GM12801 (cell line): ENCODE data around the gene PRRC2A.

Experiments
- TF ChIP-seq, protein P1 (sequence below): IDR thresholded peaks from one replicate; pipeline ENCODE4 v1.5.1; 2011; ENCODE audit warnings: control low read depth; ENCODE audit not compliant: insufficient read length; ENCODE audit errors: extremely low read depth

The PRRC2A gene

DNA sequence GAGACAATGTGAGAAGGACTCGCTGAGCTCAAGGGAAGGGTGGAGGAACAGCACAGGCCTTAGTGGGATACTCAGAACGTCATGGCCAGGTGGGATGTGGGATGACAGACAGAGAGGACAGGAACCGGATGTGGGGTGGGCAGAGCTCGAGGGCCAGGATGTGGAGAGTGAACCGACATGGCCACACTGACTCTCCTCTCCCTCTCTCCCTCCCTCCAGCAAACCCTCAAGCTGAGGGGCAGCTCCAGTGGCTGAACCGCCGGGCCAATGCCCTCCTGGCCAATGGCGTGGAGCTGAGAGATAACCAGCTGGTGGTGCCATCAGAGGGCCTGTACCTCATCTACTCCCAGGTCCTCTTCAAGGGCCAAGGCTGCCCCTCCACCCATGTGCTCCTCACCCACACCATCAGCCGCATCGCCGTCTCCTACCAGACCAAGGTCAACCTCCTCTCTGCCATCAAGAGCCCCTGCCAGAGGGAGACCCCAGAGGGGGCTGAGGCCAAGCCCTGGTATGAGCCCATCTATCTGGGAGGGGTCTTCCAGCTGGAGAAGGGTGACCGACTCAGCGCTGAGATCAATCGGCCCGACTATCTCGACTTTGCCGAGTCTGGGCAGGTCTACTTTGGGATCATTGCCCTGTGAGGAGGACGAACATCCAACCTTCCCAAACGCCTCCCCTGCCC, 43.5 kb upstream of the PRRC2A start:
- TF ChIP-seq, protein P1, sequence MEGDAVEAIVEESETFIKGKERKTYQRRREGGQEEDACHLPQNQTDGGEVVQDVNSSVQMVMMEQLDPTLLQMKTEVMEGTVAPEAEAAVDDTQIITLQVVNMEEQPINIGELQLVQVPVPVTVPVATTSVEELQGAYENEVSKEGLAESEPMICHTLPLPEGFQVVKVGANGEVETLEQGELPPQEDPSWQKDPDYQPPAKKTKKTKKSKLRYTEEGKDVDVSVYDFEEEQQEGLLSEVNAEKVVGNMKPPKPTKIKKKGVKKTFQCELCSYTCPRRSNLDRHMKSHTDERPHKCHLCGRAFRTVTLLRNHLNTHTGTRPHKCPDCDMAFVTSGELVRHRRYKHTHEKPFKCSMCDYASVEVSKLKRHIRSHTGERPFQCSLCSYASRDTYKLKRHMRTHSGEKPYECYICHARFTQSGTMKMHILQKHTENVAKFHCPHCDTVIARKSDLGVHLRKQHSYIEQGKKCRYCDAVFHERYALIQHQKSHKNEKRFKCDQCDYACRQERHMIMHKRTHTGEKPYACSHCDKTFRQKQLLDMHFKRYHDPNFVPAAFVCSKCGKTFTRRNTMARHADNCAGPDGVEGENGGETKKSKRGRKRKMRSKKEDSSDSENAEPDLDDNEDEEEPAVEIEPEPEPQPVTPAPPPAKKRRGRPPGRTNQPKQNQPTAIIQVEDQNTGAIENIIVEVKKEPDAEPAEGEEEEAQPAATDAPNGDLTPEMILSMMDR: no peak

GRCh38 chr6:31577579-31577966, 42.9 kb upstream of the PRRC2A start:
- TF ChIP-seq, protein P1: no peak

- TF ChIP-seq, protein P1: no peak
Measured at GRCh38 chr6:31578184-31579118, 42.1 kb upstream of the PRRC2A start.

DNA sequence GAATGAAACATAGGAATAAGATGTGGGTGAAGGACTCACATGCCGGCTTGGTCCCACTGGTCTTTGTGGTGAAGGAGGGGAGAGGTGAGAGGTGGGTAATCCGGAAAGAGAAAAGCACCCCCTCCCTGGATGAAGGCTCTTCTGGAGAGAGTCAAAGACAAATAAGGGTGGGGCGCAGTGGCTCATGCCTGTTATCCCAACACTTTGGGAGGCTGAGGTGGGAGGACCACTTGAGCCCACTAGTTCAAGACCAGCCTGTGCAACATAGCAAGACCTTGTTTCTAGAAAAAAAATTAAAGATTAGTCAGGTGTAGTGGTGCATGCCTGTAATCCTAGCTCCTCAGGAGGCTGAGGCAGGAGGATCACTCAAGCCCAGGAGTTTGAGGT, 41.4 kb upstream of the PRRC2A start:
- TF ChIP-seq, protein P1: no peak

DNA sequence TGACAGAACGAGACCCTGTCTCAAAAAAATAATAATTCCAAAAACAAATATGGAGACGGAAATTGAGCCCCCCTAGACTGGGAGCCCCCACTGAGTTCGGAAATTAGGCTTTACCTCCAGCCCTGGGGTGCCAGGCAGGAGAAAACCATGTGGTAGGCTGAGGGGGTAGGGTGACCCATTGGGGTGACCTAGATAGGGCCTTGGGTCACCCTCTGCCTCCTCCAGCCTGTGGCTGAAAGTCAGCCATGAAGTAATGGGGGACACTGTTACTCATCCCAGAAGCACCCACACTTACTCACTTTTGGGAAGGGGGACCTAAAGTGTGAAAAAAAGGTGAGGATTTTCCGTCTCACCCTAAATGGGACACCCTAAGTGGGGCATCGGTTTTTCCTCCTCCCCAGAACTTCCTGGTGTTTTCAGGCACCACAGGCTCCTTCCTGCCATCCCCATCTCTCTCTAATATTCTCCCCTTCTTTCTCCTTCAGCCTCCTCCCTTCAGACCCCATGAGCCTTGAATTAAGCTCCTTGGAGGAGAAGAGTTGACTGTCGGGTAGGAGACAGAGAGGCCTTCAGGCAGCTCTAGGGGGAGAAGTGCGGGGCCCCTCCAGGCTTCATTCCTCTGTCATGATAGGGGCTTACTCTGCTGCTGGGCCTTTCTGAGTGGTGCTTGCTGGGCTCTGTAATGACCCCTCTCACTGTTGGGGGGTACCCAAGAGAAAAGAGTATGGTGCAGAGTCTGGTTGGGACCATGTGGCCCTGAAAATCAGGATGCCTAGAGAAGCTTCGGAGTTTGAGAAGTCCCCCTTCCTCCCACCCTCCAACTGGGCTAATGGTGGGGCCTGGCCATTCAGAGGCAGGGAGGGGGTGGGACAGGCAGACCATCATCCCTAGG, 40.7 kb upstream of the PRRC2A start:
- TF ChIP-seq, protein P1: no peak

DNA sequence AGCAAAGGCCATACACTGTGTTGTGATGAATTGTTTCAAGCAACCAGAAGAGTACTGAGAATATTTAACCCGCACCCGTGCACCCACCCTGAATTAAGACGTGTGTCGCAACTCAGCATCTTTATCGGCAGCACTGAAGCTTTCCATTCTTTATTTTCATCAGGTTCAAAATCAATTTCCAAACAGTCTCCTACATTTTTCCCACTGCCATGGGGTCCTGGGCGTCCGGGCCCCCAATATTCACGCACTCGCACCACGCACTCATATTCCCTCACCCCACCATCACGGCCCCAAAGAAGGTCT, 40.1 kb upstream of the PRRC2A start:
- TF ChIP-seq, protein P1: no peak

DNA sequence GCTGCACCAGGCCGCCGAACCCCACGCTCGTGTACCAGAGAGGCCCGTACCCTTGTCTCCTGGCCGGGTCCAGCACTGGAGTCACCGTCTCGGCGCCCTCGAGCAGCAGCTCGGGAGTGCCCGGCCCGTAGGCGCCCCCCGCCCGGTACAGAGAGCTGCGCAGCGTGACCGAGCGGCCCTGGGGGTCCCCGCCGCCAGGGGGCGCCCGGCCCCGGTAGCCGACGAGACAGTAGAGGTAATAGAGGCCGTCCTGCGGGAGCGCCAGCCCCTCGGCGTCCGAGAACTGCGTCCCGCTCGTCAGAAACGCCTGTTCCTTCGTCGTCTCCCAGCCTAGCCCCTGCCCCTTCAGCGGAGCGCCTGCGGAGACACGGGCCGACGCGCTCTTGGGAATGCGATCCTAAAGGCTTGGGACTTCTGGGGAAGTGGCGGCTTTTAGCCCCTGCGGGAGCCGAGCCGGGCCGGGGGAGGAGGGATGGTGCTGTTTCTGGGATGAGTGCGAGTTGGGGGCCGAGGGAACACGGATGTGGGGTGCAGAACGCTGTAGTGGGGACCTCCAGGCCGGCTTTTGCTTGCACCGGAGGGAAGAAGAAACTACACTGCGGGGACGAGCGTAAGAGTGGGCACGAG, 39.6 kb upstream of the PRRC2A start:
- TF ChIP-seq, protein P1: no peak
